Measurements from ENCODE around the gene ADGRG2.

ADGRG2 gene

DNA sequence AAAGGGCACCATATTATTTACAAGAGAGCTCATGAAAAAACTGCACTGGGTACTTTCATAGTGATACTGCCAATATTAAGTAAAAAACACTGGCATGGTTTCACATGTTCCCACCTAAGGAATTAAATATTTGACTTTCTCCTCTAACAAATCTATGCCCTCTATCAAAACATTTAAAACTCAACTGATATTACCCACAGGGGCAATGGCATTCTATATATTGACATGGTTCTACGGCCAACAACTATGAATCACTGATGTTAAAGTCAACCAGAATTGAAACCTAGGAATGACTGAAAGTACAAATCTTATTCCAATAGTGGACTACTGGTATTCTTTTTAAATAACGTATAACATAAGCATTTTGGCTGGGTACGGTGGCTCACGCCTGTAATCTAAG, 166.6 kb downstream of the ADGRG2 start:
- POLR2A ChIA-PET: interaction anchor here (0.7 kb wide), 2 partner anchors 23 to 1289 kb away, joined by 3 to 11 read pairs; no protein-coding TSS in a partner anchor
- no peak for TF ChIP-seq SCRT2 (tag by site-specific recombination; IDR thresholded peaks at IDR 0.05)
- no peak for TF ChIP-seq ZNF843 (tag by site-specific recombination; IDR thresholded peaks at IDR 0.05)
- no peak for TF ChIP-seq ZNF501 (tag by site-specific recombination; IDR thresholded peaks at IDR 0.05)
- no peak for TF ChIP-seq ZNF10 (tag by site-specific recombination; IDR thresholded peaks at IDR 0.05)
- TF ChIP-seq, protein P1, sequence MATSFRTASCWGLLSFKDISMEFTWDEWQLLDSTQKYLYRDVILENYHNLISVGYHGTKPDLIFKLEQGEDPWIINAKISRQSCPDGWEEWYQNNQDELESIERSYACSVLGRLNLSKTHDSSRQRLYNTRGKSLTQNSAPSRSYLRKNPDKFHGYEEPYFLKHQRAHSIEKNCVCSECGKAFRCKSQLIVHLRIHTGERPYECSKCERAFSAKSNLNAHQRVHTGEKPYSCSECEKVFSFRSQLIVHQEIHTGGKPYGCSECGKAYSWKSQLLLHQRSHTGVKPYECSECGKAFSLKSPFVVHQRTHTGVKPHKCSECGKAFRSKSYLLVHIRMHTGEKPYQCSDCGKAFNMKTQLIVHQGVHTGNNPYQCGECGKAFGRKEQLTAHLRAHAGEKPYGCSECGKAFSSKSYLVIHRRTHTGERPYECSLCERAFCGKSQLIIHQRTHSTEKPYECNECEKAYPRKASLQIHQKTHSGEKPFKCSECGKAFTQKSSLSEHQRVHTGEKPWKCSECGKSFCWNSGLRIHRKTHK (tag by site-specific recombination; IDR thresholded peaks at IDR 0.05): no peak
- TF ChIP-seq, protein P2, sequence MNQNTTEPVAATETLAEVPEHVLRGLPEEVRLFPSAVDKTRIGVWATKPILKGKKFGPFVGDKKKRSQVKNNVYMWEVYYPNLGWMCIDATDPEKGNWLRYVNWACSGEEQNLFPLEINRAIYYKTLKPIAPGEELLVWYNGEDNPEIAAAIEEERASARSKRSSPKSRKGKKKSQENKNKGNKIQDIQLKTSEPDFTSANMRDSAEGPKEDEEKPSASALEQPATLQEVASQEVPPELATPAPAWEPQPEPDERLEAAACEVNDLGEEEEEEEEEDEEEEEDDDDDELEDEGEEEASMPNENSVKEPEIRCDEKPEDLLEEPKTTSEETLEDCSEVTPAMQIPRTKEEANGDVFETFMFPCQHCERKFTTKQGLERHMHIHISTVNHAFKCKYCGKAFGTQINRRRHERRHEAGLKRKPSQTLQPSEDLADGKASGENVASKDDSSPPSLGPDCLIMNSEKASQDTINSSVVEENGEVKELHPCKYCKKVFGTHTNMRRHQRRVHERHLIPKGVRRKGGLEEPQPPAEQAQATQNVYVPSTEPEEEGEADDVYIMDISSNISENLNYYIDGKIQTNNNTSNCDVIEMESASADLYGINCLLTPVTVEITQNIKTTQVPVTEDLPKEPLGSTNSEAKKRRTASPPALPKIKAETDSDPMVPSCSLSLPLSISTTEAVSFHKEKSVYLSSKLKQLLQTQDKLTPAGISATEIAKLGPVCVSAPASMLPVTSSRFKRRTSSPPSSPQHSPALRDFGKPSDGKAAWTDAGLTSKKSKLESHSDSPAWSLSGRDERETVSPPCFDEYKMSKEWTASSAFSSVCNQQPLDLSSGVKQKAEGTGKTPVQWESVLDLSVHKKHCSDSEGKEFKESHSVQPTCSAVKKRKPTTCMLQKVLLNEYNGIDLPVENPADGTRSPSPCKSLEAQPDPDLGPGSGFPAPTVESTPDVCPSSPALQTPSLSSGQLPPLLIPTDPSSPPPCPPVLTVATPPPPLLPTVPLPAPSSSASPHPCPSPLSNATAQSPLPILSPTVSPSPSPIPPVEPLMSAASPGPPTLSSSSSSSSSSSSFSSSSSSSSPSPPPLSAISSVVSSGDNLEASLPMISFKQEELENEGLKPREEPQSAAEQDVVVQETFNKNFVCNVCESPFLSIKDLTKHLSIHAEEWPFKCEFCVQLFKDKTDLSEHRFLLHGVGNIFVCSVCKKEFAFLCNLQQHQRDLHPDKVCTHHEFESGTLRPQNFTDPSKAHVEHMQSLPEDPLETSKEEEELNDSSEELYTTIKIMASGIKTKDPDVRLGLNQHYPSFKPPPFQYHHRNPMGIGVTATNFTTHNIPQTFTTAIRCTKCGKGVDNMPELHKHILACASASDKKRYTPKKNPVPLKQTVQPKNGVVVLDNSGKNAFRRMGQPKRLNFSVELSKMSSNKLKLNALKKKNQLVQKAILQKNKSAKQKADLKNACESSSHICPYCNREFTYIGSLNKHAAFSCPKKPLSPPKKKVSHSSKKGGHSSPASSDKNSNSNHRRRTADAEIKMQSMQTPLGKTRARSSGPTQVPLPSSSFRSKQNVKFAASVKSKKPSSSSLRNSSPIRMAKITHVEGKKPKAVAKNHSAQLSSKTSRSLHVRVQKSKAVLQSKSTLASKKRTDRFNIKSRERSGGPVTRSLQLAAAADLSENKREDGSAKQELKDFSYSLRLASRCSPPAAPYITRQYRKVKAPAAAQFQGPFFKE (tag by site-specific recombination; IDR thresholded peaks at IDR 0.05; ENCODE audit: borderline replicate concordance): no peak
- TF ChIP-seq ZNF37A (tag by site-specific recombination; IDR thresholded peaks at IDR 0.05): no peak
- TF ChIP-seq ZNF510 (tag by site-specific recombination; IDR thresholded peaks at IDR 0.05; ENCODE audit: insufficient replicate concordance): no peak
- TF ChIP-seq, protein P3, sequence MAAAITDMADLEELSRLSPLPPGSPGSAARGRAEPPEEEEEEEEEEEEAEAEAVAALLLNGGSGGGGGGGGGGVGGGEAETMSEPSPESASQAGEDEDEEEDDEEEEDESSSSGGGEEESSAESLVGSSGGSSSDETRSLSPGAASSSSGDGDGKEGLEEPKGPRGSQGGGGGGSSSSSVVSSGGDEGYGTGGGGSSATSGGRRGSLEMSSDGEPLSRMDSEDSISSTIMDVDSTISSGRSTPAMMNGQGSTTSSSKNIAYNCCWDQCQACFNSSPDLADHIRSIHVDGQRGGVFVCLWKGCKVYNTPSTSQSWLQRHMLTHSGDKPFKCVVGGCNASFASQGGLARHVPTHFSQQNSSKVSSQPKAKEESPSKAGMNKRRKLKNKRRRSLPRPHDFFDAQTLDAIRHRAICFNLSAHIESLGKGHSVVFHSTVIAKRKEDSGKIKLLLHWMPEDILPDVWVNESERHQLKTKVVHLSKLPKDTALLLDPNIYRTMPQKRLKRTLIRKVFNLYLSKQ (tag by site-specific recombination; IDR thresholded peaks at IDR 0.05; ENCODE audit: borderline replicate concordance): no peak
- TF ChIP-seq OVOL3 (tag by site-specific recombination; IDR thresholded peaks at IDR 0.05): no peak
- TF ChIP-seq, protein P4, sequence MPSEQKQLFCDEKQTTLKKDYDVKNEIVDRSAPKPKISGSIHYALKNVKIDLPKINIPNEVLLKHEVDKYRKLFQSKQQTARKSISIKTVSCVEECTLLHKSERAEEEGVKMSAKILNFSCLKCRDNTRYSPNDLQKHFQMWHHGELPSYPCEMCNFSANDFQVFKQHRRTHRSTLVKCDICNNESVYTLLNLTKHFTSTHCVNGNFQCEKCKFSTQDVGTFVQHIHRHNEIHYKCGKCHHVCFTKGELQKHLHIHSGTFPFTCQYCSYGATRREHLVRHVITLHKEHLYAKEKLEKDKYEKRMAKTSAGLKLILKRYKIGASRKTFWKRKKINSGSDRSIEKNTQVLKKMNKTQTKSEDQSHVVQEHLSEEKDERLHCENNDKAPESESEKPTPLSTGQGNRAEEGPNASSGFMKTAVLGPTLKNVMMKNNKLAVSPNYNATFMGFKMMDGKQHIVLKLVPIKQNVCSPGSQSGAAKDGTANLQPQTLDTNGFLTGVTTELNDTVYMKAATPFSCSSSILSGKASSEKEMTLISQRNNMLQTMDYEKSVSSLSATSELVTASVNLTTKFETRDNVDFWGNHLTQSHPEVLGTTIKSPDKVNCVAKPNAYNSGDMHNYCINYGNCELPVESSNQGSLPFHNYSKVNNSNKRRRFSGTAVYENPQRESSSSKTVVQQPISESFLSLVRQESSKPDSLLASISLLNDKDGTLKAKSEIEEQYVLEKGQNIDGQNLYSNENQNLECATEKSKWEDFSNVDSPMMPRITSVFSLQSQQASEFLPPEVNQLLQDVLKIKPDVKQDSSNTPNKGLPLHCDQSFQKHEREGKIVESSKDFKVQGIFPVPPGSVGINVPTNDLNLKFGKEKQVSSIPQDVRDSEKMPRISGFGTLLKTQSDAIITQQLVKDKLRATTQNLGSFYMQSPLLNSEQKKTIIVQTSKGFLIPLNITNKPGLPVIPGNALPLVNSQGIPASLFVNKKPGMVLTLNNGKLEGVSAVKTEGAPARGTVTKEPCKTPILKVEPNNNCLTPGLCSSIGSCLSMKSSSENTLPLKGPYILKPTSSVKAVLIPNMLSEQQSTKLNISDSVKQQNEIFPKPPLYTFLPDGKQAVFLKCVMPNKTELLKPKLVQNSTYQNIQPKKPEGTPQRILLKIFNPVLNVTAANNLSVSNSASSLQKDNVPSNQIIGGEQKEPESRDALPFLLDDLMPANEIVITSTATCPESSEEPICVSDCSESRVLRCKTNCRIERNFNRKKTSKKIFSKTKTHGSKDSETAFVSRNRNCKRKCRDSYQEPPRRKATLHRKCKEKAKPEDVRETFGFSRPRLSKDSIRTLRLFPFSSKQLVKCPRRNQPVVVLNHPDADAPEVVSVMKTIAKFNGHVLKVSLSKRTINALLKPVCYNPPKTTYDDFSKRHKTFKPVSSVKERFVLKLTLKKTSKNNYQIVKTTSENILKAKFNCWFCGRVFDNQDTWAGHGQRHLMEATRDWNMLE (tag by site-specific recombination; conservative IDR thresholded peaks at IDR 0.05; ENCODE audit: low read depth): no peak
- TF ChIP-seq, protein P5, sequence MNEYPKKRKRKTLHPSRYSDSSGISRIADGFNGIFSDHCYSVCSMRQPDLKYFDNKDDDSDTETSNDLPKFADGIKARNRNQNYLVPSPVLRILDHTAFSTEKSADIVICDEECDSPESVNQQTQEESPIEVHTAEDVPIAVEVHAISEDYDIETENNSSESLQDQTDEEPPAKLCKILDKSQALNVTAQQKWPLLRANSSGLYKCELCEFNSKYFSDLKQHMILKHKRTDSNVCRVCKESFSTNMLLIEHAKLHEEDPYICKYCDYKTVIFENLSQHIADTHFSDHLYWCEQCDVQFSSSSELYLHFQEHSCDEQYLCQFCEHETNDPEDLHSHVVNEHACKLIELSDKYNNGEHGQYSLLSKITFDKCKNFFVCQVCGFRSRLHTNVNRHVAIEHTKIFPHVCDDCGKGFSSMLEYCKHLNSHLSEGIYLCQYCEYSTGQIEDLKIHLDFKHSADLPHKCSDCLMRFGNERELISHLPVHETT (tag by site-specific recombination; IDR thresholded peaks at IDR 0.05): no peak
- TF ChIP-seq HOXC10 (CRISPR knock-in tag; IDR thresholded peaks at IDR 0.05): no peak
- TF ChIP-seq, protein P6, sequence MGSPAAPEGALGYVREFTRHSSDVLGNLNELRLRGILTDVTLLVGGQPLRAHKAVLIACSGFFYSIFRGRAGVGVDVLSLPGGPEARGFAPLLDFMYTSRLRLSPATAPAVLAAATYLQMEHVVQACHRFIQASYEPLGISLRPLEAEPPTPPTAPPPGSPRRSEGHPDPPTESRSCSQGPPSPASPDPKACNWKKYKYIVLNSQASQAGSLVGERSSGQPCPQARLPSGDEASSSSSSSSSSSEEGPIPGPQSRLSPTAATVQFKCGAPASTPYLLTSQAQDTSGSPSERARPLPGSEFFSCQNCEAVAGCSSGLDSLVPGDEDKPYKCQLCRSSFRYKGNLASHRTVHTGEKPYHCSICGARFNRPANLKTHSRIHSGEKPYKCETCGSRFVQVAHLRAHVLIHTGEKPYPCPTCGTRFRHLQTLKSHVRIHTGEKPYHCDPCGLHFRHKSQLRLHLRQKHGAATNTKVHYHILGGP (tag by site-specific recombination; IDR thresholded peaks at IDR 0.05): no peak
- TF ChIP-seq ZBTB21 (tag by site-specific recombination; IDR thresholded peaks at IDR 0.05): no peak
- no peak overlapping the region for H3K27ac ChIP-seq (ENCODE audit: extremely low read depth, low read depth, low read length)

More for the DNA sequence above, 166.6 kb downstream of the ADGRG2 start:
- Histone ChIP-seq H3K4me1 (ENCODE audit: control insufficient read depth, insufficient read depth, low read length) (no peaks in the 10 kb centered on the region), H3K36me3 (ENCODE audit: control insufficient read depth in 2 of 2, insufficient read depth in 1 of 2, low read length in 2 of 2) (peaks cover 4 to 12% of the 10 kb centered on the region in 2 experiments; a peak in 2 of 3 replicates), H3K9me3 (ENCODE audit: control insufficient read depth, insufficient read depth, low read depth, low read length) (no peaks in the 10 kb centered on the region; the same call in 1 of the 2 replicates), H3K4me3 (ENCODE audit: low read depth, low read length) (no peak overlapping the region)
- CTCF ChIA-PET: interaction anchor here (0.6 kb wide), 1 partner anchor 1011 kb away, joined by 3 read pairs; no protein-coding TSS in a partner anchor

Data from HEK293 (cell line).